ENCODE results near the gene STAMBP. TPM values are rescaled to one million over a fixed set of nuclear protein-coding genes. Genes with fewer than 3 reads are reported as not detected.

The STAMBP gene
- total RNA-seq, 4 donors from 2014 or later = 29.0 to 45.0 (median 33.5) TPM

DNA sequence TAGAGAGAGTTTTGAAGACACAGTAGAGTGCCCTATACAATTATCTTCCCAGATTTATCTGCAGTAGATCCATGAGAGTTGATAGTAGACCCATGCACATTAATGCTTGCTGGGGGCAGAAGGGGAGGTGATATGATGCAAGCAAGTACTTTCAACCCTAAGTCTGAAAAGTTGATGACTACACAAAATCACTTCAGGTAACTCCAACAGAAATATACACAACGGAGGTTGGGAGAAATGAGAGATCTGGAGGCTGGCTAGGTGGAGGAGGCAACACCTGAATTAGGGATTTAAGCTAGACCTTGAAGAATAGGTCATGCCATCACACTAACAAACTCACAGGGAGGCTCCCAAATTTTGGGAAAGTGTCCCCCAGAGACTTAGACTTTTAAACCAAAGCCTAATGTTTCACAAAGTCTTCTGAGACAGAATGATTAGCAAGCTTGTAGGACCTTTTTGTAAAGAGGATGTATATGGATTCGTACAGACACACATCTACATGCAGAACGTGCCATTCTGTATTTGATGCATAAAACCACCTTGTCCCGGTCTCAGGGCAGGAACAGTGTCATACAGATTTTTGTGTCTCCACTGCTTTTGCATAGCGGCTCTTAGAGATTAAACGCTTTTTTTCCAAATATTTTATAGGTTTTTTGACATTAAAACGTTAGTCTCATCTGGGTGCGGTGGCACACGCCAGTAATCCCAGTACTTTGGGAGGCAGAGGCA is 937 bp upstream of the STAMBP start:
- no peak for DNase-seq (ENCODE audit: low spot score in 2 of 2)
- H3K27me3 ChIP-seq = no peaks in the 10 kb centered on the region
- WGBS = 85% methylated on average over 9 of the region's 9 CpGs
- H3K9me3 ChIP-seq = no peaks in the 10 kb centered on the region
- peaks cover 7% of the 10 kb centered on the region for H3K36me3 ChIP-seq
- no peak for TF ChIP-seq EP300 (IDR thresholded peaks at IDR 0.05)
- TF ChIP-seq, protein P1, sequence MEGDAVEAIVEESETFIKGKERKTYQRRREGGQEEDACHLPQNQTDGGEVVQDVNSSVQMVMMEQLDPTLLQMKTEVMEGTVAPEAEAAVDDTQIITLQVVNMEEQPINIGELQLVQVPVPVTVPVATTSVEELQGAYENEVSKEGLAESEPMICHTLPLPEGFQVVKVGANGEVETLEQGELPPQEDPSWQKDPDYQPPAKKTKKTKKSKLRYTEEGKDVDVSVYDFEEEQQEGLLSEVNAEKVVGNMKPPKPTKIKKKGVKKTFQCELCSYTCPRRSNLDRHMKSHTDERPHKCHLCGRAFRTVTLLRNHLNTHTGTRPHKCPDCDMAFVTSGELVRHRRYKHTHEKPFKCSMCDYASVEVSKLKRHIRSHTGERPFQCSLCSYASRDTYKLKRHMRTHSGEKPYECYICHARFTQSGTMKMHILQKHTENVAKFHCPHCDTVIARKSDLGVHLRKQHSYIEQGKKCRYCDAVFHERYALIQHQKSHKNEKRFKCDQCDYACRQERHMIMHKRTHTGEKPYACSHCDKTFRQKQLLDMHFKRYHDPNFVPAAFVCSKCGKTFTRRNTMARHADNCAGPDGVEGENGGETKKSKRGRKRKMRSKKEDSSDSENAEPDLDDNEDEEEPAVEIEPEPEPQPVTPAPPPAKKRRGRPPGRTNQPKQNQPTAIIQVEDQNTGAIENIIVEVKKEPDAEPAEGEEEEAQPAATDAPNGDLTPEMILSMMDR (IDR thresholded peaks at IDR 0.05) = no peak
- no peak for TF ChIP-seq POLR2AphosphoS5 (IDR thresholded peaks at IDR 0.05)
- TF ChIP-seq POLR2A (IDR thresholded peaks at IDR 0.05) = no peak
- H3K4me1 ChIP-seq = peaks cover 31% of the 10 kb centered on the region
- no peak overlapping the region for H3K27ac ChIP-seq
- H3K4me3 ChIP-seq = peak overlapping the region; percentile 89

DNA sequence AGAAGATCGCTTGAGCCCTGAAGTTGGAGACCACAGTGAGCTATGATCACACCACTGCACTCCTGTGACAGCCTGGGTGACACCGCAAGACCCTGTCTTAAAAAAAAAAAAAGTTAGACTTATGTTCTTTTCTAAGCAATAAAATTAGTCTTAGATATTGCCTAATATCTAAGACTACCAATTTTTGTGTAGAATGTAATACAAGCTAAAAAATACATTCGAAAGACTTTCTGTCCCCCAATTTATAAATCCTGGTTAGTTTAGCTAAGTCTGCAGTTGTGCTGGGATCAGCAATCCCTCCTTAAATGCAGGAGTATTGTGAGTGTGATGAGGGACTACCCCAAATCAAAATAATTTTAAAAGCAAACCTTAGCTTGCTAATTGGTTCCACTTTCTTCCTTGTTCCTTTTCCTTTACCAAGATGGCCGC is 358 bp upstream of the STAMBP start:
- peaks cover 31% of the 10 kb centered on the region for H3K4me1 ChIP-seq
- 62% methylated on average over 4 of the region's 4 CpGs for WGBS
- TF ChIP-seq POLR2AphosphoS5 (IDR thresholded peaks at IDR 0.05) = no peak
- no peak for TF ChIP-seq EP300 (IDR thresholded peaks at IDR 0.05)

DNA sequence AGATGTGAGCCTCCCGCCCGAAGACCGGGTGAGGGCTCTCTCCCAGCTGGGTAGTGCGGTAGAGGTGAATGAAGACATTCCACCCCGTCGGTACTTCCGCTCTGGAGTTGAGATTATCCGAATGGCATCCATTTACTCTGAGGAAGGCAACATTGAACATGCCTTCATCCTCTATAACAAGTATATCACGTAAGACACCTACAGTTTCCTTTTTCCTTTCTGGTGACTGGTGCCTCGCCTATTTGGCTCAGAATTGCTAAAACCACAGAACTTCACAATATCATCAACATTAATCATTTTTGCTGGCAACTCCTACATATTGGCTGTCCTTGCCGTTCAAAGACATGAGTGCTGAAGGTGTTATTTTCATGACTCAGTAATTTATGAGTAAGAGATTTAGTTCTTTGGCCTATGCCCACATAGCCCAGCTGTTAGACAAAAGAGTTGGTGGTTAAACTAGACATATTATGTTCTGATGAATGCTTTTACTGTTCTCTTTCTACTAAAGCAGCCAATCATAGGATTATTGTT is 2.2 kb downstream of the STAMBP start:
- peaks cover 31% of the 10 kb centered on the region for H3K4me1 ChIP-seq
- no peak for DNase-seq (ENCODE audit: low spot score in 2 of 2)
- H3K27me3 ChIP-seq = no peaks in the 10 kb centered on the region
- H3K36me3 ChIP-seq = peaks cover 29% of the 10 kb centered on the region
- WGBS = 57% methylated on average over 11 of the region's 11 CpGs
- H3K27ac ChIP-seq = peak overlapping the region; percentile 47
- H3K9me3 ChIP-seq = no peaks in the 10 kb centered on the region
- H3K4me3 ChIP-seq = no peak overlapping the region
- TF ChIP-seq, protein P1 (IDR thresholded peaks at IDR 0.05) = no peak
- TF ChIP-seq EP300 (IDR thresholded peaks at IDR 0.05) (no peak), POLR2AphosphoS5 (IDR thresholded peaks at IDR 0.05) (no peak), POLR2A (IDR thresholded peaks at IDR 0.05) (no peak)

More for the DNA sequence above, 358 bp upstream of the STAMBP start:
- no peaks in the 10 kb centered on the region for H3K9me3 ChIP-seq
- peak overlapping the region; percentile 89 for H3K4me3 ChIP-seq
- no peak overlapping the region for H3K27ac ChIP-seq
- no peaks in the 10 kb centered on the region for H3K27me3 ChIP-seq
- H3K36me3 ChIP-seq = peaks cover 13% of the 10 kb centered on the region
- no peak for DNase-seq (ENCODE audit: low spot score in 2 of 2)

DNA sequence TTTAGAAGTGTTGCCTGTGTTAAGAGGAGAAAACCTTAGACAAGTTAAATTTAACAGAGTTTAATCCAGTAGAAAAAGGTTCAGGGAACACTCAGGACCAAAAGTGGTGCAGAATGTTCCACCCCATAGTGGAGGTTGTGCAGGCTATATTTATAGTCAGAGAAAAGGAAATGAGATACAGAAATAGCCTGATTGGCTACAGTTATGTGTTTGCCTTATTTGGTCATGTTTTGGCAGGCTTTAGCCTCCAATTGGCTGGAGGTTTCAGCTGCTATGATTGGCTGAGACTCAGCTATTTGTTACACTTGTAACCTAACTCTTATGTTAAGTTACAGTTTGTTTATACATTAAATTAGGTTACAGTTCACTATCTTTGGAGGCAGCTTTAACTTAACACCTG is 4.2 kb downstream of the STAMBP start:
- Histone ChIP-seq H3K4me1 (peaks cover 30% of the 10 kb centered on the region), H3K36me3 (peaks cover 40% of the 10 kb centered on the region), H3K27ac (no peak overlapping the region), H3K4me3 (no peak overlapping the region), H3K9me3 (no peaks in the 10 kb centered on the region), H3K27me3 (no peaks in the 10 kb centered on the region)
- TF ChIP-seq POLR2A (IDR thresholded peaks at IDR 0.05) (no peak), EP300 (IDR thresholded peaks at IDR 0.05) (no peak), POLR2AphosphoS5 (IDR thresholded peaks at IDR 0.05) (no peak)
- TF ChIP-seq, protein P1 (IDR thresholded peaks at IDR 0.05) = no peak
- no peak for DNase-seq (ENCODE audit: low spot score in 2 of 2)

DNA sequence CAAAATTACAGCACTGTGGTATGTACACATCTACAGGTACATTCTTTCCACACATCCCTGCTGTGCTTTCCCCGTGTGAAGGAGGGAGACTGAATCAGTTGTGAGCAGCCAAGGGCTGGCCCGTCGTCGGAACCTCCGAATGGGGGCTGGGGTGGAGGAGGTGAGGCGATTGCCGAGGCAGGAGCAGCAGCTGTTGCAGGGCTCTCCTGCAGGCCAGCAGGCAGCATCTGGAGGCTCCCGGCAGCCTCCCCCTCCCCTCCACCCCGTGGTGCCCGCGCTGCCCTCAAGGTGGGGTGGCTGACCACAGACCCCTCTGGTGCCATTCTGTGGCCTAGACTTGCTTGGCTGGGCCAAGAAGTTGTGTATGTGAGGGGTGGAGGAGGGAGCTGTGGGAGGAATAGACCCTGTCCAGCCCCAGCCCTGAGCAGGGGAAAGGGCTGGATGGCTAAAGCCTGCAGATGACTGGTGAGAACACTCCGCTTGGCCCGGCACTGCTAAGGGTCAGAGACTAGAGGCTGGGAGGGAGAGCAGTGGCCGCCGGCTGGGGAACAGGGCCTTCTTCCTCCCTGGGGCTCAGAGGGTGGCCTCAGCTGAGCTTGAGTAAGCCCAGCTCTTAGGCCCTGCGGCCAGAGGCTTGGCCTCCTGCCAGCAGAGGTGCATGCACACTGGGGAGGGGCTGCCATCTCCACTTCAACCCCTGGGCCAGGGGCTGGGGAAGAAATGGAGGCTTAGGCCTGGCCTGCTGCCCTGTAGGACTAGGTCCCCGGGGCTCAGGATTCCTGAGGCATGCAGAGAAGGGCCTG is 7.6 kb downstream of the STAMBP start:
- 95% methylated on average over 9 of the region's 17 CpGs for WGBS
- no peak for TF ChIP-seq POLR2AphosphoS5 (IDR thresholded peaks at IDR 0.05)
- TF ChIP-seq, protein P1 (IDR thresholded peaks at IDR 0.05) = no peak
- no peak for TF ChIP-seq EP300 (IDR thresholded peaks at IDR 0.05)
- no peak for TF ChIP-seq POLR2A (IDR thresholded peaks at IDR 0.05)
- Histone ChIP-seq H3K36me3 (peaks cover 50% of the 10 kb centered on the region), H3K27me3 (no peaks in the 10 kb centered on the region), H3K4me1 (peaks cover 4% of the 10 kb centered on the region), H3K4me3 (no peak overlapping the region), H3K9me3 (no peaks in the 10 kb centered on the region), H3K27ac (no peak overlapping the region)
- no peak for DNase-seq (ENCODE audit: low spot score in 2 of 2)

Data from suprapubic skin (tissue), 4 donors.